Measurements from ENCODE around the gene FRMD8.
A peak's percentile ranks its signal among the peaks of the same experiment; 100 is the strongest.

FRMD8 gene

DNA sequence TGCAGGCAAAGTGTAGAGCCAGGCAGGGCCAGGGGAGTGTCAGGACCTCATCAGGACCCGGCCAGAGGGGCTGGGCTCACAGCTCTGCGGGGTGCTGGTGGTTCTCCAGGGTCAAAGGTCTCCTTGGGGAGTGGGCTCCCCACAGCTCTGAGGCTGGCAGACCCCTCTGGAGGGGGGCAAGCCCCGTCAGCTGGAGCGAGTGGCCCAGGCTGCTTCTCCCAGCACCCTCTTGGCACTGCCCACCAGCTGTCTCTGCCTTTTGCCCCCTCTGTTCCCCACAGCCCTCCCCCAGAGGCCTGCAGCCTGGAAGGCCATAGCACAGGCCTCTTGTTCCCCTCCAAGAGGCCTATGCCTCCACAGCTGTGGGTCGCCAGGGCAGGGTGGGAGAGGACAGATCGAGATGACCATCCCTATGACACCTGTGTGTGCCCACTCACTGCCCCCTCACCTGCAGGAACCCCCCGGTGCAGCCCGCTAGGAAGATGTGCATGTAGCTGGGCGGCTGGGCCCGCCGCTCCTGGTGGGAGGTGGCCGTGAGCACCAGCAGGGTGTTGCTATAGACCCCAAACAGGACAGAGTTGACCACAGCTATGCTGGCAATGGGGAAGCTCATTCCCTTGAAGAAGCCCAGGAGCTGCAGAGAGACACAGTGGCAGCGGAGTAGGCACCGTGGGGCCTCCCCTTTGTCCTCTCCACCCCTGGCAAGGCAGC is 7.4 kb upstream of the FRMD8 start:
- no peak for DNase-seq (ENCODE audit: extremely low read depth, low read depth)
- no peak for TF ChIP-seq CTCF (IDR thresholded peaks at IDR 0.05; ENCODE audit: low read depth, low read length, missing control alignments)
- no peak overlapping the region for H3K4me3 ChIP-seq (replicated peaks; ENCODE audit: low read depth, low read length)

GRCh38 chr11:65379698-65380459 is 6.6 kb upstream of the FRMD8 start:
- no peak for TF ChIP-seq CTCF (IDR thresholded peaks at IDR 0.05; ENCODE audit: low read depth, low read length, missing control alignments)
- no peak overlapping the region for H3K4me3 ChIP-seq (replicated peaks; ENCODE audit: low read depth, low read length)
- no peak for DNase-seq (ENCODE audit: extremely low read depth, low read depth)

GRCh38 chr11:65380460-65381119 is 5.8 kb upstream of the FRMD8 start:
- H3K4me3 ChIP-seq (replicated peaks; ENCODE audit: low read depth, low read length) = no peak overlapping the region
- no peak for TF ChIP-seq CTCF (IDR thresholded peaks at IDR 0.05; ENCODE audit: low read depth, low read length, missing control alignments)

GRCh38 chr11:65381716-65382032 is 4.8 kb upstream of the FRMD8 start:
- DNase-seq (ENCODE audit: extremely low read depth, low read depth) = no peak
- no peak for TF ChIP-seq CTCF (IDR thresholded peaks at IDR 0.05; ENCODE audit: low read depth, low read length, missing control alignments)
- H3K4me3 ChIP-seq (replicated peaks; ENCODE audit: low read depth, low read length) = peak overlapping the region; percentile 32

More at GRCh38 chr11:65380460-65381119, 5.8 kb upstream of the FRMD8 start:
- DNase-seq (ENCODE audit: extremely low read depth, low read depth) = no peak

GRCh38 chr11:65382033-65382803 is 4.2 kb upstream of the FRMD8 start, which contains the start of gene SLC25A45:
Gene SLC25A45, minus strand, starts transcription at chr11:65382646. Its CDS starts 695 bp downstream, at chr11:65381951.
- peak within 1 kb of the TSS; percentile 36 for H3K4me3 ChIP-seq (replicated peaks; ENCODE audit: low read depth, low read length)
- peak; percentile 95 for DNase-seq (ENCODE audit: extremely low read depth, low read depth)
- peak; percentile 81 for TF ChIP-seq CTCF (IDR thresholded peaks at IDR 0.05; ENCODE audit: low read depth, low read length, missing control alignments)

DNA sequence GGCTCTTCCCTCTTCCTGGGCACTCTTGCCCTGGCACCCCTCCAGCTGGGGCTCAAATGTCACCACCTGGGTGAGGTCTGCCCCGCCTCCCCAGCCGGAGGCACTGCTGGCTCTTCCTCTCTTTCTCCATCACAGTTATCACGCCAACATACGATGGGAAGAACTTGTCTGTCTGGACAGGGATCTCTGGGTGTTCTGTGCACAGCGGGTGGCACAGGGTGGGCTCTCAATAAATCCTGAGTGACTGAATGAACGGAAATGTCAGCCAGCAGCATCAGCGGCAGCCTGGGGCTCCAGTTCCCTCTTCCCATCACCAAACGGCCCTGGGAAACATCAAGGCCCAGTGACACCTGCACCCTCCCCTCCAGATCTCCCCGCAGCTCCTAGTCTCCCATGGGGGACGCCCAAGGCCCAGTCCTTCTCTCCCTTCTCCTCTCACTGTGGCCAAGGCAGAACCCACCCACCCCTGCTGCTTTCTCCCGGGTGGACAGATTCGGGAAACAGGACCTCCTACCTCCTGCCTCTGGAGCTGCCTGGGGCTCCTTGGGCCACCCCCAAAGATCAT is 3.6 kb upstream of the FRMD8 start:
- no peak for TF ChIP-seq CTCF (IDR thresholded peaks at IDR 0.05; ENCODE audit: low read depth, low read length, missing control alignments)
- no peak for DNase-seq (ENCODE audit: extremely low read depth, low read depth)
- H3K4me3 ChIP-seq (replicated peaks; ENCODE audit: low read depth, low read length) = peak overlapping the region; percentile 36
